Bone marrow (tissue), 2 donors: ENCODE results near the gene STIM2.
"Not testable (repeated sequence)": the region's sequence is repeated elsewhere in the genome, so short reads cannot be mapped to it uniquely, and the experiment has no call there.

Experiments used
- DNase-seq, 2 donors: peaks; one replicate each; lab custom pipeline; 2025; lab: John Stamatoyannopoulos, UW

STIM2 gene

GRCh38 chr4:27001398-27002164 lies 140.9 kb downstream of the STIM2 start:
- no peak for DNase-seq

DNA sequence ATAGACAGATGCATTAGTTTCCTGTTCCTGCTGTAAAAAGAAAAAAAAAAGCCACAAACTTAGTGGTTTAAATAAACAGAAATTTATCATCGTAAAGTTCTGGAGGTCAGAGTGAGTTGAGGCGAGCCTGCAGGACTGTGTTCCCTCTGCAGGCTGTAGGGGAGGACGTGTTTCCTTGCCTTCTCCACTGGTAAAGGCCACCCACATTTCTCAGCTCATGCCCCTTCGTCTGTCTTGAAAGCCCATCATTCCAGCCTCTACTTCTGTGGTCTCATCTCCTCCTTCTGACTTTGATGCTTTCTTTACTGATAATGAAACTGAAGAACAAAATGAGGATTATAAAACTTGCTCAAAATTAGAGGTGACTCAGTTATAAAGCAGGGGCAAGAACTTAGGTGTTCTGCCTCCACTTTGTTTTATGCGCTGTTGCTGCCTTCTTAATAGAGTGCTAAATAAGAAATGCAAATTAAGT lies 143.0 kb downstream of the STIM2 start:
- DNase-seq = no peak

- DNase-seq = no peak
Observed at GRCh38 chr4:27005501-27005900, 144.9 kb downstream of the STIM2 start.

- DNase-seq = no peak
Observed at GRCh38 chr4:27005905-27006590, 145.4 kb downstream of the STIM2 start.

GRCh38 chr4:27006646-27007045 lies 146.0 kb downstream of the STIM2 start:
- no peak for DNase-seq

DNA sequence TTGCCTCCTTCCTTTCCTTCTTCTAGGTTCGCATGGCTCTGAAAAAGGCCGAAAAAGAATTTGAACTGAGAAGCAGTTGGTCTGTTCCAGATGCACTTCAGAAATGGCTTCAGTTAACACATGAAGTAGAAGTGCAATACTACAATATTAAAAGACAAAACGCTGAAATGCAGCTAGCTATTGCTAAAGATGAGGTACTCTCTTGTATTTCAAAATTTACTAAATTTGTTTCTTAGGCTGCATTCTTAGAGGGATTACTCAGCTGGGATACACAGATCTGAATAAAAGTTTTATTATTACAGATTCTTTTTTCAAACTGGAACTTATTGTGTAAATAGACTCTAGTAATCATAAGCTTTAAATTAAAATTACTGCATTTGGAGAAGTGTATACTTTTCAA lies 146.9 kb downstream of the STIM2 start:
- DNase-seq = no peak

DNA sequence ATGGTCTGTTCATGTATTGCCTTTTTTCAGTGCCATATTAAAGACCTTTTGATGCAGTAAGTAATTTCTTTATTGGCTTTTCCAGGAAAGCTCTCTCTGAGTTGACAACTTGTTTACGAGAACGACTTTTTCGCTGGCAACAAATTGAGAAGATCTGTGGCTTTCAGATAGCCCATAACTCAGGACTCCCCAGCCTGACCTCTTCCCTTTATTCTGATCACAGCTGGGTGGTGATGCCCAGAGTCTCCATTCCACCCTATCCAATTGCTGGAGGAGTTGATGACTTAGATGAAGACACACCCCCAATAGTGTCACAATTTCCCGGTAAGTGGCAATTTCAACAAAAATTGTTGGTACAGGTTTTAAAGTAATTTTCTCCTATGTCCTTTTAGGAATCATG lies 148.0 kb downstream of the STIM2 start:
- no peak for DNase-seq

GRCh38 chr4:27009539-27009938 lies 148.9 kb downstream of the STIM2 start:
- no peak for DNase-seq

GRCh38 chr4:27010334-27010940 lies 149.8 kb downstream of the STIM2 start:
- peak in 1 of 2 donors; percentile 40 for DNase-seq

- no peak for DNase-seq
Observed at GRCh38 chr4:27011401-27011800, 150.8 kb downstream of the STIM2 start.

- DNase-seq = no peak
Observed at GRCh38 chr4:27013012-27013411, 152.4 kb downstream of the STIM2 start.

- no peak for DNase-seq
Observed at GRCh38 chr4:27016551-27016950, 155.9 kb downstream of the STIM2 start.

DNA sequence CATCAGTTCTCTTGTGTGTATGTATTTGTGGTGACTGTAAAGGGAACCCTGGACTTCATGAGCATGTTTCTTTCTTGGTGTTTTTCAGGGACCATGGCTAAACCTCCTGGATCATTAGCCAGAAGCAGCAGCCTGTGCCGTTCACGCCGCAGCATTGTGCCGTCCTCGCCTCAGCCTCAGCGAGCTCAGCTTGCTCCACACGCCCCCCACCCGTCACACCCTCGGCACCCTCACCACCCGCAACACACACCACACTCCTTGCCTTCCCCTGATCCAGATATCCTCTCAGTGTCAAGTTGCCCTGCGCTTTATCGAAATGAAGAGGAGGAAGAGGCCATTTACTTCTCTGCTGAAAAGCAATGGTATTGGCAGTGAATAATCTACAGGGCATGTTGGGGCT lies 157.0 kb downstream of the STIM2 start:
- no peak for DNase-seq

- no peak for DNase-seq
Observed at GRCh38 chr4:27018076-27018475, 157.4 kb downstream of the STIM2 start.

DNA sequence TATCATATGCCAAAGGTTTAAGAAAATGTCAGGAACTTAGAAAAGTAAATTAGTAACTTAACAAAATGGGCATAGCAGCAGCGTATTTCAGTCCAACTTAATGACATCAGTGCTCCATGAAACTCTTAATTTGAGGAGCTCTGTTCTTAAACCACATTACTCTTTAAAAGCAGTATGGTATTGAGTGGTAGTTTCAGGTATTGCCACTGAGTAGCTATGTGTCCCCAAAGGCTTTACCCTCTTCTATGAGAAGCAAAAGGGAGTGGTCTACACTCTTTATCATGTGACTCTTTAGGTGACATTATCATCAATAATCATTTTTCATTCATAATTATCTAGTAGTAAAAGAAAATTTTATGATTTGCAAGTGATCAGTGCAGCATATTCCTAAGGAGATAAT lies 158.3 kb downstream of the STIM2 start:
- no peak for DNase-seq

- DNase-seq = no peak
Observed at GRCh38 chr4:27019766-27020165, 159.1 kb downstream of the STIM2 start.

GRCh38 chr4:27020203-27020602 lies 159.6 kb downstream of the STIM2 start:
- DNase-seq = no peak

- DNase-seq = no peak
Observed at GRCh38 chr4:27020603-27021002, 160.0 kb downstream of the STIM2 start.

DNA sequence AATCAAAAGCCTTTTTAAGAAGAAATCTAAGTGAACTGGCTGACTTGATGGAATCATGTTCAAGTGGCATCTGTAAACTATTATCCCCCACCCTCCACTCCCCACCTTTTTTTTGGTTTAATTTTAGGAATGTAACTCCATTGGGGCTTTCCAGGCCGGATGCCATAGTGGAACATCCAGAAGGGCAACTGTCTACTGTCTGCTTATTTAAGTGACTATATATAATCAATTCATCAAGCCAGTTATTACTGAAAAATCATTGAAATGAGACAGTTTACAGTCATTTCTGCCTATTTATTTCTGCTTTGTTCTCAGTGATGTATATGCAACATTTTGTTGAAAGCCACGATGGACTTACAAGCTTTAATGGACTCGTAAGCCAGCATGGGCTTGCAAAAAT lies 162.3 kb downstream of the STIM2 start:
- no peak for DNase-seq

GRCh38 chr4:27023366-27023765 lies 162.7 kb downstream of the STIM2 start:
- no peak for DNase-seq

GRCh38 chr4:27024805-27025204 lies 164.2 kb downstream of the STIM2 start:
- no peak for DNase-seq

- no peak for DNase-seq
Observed at GRCh38 chr4:27027428-27027827, 166.8 kb downstream of the STIM2 start.

GRCh38 chr4:27035127-27035526 lies 174.5 kb downstream of the STIM2 start:
- not testable (repeated sequence) for DNase-seq
